GM12878 (cell line): ENCODE results near the gene MFSD12. TPM values are rescaled to one million over a fixed set of nuclear protein-coding genes. Genes with fewer than 3 reads are reported as not detected.

Experiments
- EZH2 ChIP-seq: IDR thresholded peaks from 2 replicates; pipeline ENCODE4 v1.6.1; 2012; ENCODE audit warnings: low read depth, mild to moderate bottlenecking, control low read depth, inconsistent platforms, low read length, borderline replicate concordance; ENCODE audit not compliant: control insufficient read depth
- RBBP5 ChIP-seq: fragments of 200-600 bp; sonication (generic); conservative IDR thresholded peaks from 2 replicates; pipeline ENCODE4 v1.6.1; 2016
- RCOR1 ChIP-seq: conservative IDR thresholded peaks from 2 replicates; pipeline ENCODE4 v1.6.1; 2012; ENCODE audit warnings: low read depth, low read length, improper control_type of control experiment
- SMAD5 ChIP-seq: IDR thresholded peaks from 2 replicates; pipeline ENCODE4 v1.6.1; 2016; ENCODE audit warnings: antibody characterized with exemption, low read depth
- SREBF1 ChIP-seq: IDR thresholded peaks from 2 replicates; pipeline ENCODE4 v1.6.1; 2012; ENCODE audit warnings: mild to moderate bottlenecking, low read length
- TCF12 ChIP-seq: IDR thresholded peaks from 2 replicates; pipeline ENCODE4 v1.6.1; 2011; ENCODE audit warnings: low read depth, mild to moderate bottlenecking, low read length
- polyA plus RNA-seq, 11 experiments: library from polyadenylated mRNA; depleted of rRNA in 4 of 11; unstranded in 6 of 11; stranded (reverse) in 5 of 11; fragments of >200 nt; fragmentation: Nextera tagmentation in 4 of 11; fragmentation: Illumina TruSeq in 1 of 11; extraction: Ambion mirVana in 4 of 11; extraction: Trizol in 1 of 11; gene quantifications; 1 replicate in 1 of 11; 2 replicates in 10 of 11; pipeline versions ENCODE4 v1.2.1 to v1.2.3, GENCODE V29; 2011 to 2016; ENCODE audit warnings: inconsistent platforms in 2 of 11, missing spikeins in 2 of 11, low read depth in 1 of 11
- total RNA-seq, 4 experiments: library from RNA; depleted of rRNA in 3 of 4; stranded (reverse); fragments of >200 nt in 3 of 4; fragmentation: Illumina TruSeq in 1 of 4; extraction: Trizol in 1 of 4; gene quantifications; 2 replicates each; pipeline versions ENCODE4 v1.2.1 to v1.2.3, GENCODE V29; 2013 to 2021
- TF ChIP-seq, protein P1 (sequence below): fragments of 450-650 bp; IDR thresholded peaks from 2 replicates; pipeline ENCODE4 v1.6.1; 2017; ENCODE audit warnings: mild to moderate bottlenecking, moderate library complexity
- TF ChIP-seq, protein P2 (sequence below): fragments of 450-650 bp; IDR thresholded peaks from 2 replicates; pipeline ENCODE4 v1.6.1; 2017; ENCODE audit warnings: antibody characterized with exemption, mild to moderate bottlenecking, moderate library complexity
- TF ChIP-seq, protein P3 (sequence below): fragments of 450-650 bp; IDR thresholded peaks from 2 replicates; pipeline ENCODE4 v1.6.1; 2016; ENCODE audit warnings: mild to moderate bottlenecking, moderate library complexity, borderline replicate concordance

The MFSD12 gene
- total and polyA plus RNA-seq, 10 of the 15 experiments (the other 5 are each of a cell fraction or from before 2014, with no cell fraction given) = 0.58 to 65.9 (median 16.8) TPM

DNA sequence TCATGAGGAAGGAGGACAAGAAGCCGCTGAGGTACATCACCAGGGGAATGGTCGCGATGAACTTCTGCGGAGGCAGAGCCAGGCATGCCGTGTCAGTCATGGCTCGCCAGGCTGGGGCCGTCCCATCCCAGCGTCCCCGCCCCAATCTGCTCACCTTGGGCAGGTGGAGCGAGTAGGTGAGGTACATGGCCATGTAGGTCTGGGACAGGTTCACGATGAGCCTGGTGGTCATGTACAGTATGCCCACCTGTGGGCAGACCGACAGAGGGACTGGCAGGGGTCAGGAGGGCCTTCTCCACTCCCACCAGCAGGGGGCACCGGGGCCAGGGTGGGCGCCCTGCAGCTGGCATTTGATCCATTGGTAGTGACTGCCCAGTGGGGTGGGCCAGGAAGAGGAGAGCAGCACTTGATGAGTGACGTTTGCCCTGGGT, 10.1 kb downstream of the MFSD12 start (continued):
- TF ChIP-seq, protein P1, sequence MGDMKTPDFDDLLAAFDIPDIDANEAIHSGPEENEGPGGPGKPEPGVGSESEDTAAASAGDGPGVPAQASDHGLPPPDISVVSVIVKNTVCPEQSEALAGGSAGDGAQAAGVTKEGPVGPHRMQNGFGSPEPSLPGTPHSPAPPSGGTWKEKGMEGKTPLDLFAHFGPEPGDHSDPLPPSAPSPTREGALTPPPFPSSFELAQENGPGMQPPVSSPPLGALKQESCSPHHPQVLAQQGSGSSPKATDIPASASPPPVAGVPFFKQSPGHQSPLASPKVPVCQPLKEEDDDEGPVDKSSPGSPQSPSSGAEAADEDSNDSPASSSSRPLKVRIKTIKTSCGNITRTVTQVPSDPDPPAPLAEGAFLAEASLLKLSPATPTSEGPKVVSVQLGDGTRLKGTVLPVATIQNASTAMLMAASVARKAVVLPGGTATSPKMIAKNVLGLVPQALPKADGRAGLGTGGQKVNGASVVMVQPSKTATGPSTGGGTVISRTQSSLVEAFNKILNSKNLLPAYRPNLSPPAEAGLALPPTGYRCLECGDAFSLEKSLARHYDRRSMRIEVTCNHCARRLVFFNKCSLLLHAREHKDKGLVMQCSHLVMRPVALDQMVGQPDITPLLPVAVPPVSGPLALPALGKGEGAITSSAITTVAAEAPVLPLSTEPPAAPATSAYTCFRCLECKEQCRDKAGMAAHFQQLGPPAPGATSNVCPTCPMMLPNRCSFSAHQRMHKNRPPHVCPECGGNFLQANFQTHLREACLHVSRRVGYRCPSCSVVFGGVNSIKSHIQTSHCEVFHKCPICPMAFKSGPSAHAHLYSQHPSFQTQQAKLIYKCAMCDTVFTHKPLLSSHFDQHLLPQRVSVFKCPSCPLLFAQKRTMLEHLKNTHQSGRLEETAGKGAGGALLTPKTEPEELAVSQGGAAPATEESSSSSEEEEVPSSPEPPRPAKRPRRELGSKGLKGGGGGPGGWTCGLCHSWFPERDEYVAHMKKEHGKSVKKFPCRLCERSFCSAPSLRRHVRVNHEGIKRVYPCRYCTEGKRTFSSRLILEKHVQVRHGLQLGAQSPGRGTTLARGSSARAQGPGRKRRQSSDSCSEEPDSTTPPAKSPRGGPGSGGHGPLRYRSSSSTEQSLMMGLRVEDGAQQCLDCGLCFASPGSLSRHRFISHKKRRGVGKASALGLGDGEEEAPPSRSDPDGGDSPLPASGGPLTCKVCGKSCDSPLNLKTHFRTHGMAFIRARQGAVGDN = no peak
- TF ChIP-seq, protein P2, sequence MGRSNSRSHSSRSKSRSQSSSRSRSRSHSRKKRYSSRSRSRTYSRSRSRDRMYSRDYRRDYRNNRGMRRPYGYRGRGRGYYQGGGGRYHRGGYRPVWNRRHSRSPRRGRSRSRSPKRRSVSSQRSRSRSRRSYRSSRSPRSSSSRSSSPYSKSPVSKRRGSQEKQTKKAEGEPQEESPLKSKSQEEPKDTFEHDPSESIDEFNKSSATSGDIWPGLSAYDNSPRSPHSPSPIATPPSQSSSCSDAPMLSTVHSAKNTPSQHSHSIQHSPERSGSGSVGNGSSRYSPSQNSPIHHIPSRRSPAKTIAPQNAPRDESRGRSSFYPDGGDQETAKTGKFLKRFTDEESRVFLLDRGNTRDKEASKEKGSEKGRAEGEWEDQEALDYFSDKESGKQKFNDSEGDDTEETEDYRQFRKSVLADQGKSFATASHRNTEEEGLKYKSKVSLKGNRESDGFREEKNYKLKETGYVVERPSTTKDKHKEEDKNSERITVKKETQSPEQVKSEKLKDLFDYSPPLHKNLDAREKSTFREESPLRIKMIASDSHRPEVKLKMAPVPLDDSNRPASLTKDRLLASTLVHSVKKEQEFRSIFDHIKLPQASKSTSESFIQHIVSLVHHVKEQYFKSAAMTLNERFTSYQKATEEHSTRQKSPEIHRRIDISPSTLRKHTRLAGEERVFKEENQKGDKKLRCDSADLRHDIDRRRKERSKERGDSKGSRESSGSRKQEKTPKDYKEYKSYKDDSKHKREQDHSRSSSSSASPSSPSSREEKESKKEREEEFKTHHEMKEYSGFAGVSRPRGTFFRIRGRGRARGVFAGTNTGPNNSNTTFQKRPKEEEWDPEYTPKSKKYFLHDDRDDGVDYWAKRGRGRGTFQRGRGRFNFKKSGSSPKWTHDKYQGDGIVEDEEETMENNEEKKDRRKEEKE = no peak
- TF ChIP-seq, protein P3, sequence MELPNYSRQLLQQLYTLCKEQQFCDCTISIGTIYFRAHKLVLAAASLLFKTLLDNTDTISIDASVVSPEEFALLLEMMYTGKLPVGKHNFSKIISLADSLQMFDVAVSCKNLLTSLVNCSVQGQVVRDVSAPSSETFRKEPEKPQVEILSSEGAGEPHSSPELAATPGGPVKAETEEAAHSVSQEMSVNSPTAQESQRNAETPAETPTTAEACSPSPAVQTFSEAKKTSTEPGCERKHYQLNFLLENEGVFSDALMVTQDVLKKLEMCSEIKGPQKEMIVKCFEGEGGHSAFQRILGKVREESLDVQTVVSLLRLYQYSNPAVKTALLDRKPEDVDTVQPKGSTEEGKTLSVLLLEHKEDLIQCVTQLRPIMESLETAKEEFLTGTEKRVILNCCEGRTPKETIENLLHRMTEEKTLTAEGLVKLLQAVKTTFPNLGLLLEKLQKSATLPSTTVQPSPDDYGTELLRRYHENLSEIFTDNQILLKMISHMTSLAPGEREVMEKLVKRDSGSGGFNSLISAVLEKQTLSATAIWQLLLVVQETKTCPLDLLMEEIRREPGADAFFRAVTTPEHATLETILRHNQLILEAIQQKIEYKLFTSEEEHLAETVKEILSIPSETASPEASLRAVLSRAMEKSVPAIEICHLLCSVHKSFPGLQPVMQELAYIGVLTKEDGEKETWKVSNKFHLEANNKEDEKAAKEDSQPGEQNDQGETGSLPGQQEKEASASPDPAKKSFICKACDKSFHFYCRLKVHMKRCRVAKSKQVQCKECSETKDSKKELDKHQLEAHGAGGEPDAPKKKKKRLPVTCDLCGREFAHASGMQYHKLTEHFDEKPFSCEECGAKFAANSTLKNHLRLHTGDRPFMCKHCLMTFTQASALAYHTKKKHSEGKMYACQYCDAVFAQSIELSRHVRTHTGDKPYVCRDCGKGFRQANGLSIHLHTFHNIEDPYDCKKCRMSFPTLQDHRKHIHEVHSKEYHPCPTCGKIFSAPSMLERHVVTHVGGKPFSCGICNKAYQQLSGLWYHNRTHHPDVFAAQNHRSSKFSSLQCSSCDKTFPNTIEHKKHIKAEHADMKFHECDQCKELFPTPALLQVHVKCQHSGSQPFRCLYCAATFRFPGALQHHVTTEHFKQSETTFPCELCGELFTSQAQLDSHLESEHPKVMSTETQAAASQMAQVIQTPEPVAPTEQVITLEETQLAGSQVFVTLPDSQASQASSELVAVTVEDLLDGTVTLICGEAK = no peak
- TF ChIP-seq RBBP5 = no peak
- TF ChIP-seq EZH2 = no peak
- TF ChIP-seq TCF12 = 0 out of 2 replicates have a peak, but pooled peaks have one; percentile 16
- no peak for TF ChIP-seq SREBF1
- no peak for TF ChIP-seq RCOR1
- no peak for TF ChIP-seq SMAD5
